LNCAP (cell line): ENCODE data around the gene RUFY1.

Experiments
- TF ChIP-seq, protein P1 (sequence below): fragments of 450-650 bp; IDR thresholded peaks from 2 replicates; pipeline ENCODE4 v1.5.1; 2017; ENCODE audit warnings: mild to moderate bottlenecking

Gene RUFY1

DNA sequence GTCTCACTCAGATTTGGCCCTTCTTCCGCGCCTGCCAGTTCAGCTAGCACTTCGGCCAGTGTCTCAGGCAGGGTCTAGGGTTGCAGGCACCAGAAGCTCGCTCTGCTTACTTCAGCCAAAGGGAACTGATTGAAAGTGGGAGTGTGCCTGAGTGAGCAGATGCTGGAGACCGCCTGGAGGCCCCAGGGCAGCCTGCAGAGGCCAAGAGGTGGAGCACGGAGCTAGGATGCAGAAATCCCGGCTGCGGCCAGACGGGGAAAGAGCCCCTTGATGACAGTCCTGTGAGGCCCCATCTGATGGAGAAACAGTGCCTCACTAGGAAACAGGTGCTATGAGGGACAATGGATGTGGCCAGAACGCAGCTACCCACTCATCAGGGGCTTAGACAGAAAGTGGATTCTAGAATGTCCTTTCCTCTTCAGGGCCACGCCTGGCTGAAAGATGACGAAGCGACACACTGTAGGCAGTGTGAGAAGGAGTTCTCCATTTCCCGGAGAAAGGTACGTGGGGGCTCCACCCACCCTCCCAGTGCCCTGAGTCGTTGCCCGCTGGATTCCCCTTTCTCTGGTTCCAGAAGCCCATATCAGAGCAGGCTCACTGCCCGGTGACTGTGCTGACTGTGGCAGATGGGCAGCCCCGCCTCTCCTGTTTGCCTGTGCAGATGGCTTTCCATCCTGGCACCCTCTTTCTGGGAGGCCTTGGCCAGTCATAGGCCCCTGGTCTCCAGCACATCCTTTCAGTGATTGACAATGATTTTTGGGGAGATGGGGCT, 57.0 kb downstream of the RUFY1 start:
- TF ChIP-seq, protein P1, sequence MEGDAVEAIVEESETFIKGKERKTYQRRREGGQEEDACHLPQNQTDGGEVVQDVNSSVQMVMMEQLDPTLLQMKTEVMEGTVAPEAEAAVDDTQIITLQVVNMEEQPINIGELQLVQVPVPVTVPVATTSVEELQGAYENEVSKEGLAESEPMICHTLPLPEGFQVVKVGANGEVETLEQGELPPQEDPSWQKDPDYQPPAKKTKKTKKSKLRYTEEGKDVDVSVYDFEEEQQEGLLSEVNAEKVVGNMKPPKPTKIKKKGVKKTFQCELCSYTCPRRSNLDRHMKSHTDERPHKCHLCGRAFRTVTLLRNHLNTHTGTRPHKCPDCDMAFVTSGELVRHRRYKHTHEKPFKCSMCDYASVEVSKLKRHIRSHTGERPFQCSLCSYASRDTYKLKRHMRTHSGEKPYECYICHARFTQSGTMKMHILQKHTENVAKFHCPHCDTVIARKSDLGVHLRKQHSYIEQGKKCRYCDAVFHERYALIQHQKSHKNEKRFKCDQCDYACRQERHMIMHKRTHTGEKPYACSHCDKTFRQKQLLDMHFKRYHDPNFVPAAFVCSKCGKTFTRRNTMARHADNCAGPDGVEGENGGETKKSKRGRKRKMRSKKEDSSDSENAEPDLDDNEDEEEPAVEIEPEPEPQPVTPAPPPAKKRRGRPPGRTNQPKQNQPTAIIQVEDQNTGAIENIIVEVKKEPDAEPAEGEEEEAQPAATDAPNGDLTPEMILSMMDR = no peak

DNA sequence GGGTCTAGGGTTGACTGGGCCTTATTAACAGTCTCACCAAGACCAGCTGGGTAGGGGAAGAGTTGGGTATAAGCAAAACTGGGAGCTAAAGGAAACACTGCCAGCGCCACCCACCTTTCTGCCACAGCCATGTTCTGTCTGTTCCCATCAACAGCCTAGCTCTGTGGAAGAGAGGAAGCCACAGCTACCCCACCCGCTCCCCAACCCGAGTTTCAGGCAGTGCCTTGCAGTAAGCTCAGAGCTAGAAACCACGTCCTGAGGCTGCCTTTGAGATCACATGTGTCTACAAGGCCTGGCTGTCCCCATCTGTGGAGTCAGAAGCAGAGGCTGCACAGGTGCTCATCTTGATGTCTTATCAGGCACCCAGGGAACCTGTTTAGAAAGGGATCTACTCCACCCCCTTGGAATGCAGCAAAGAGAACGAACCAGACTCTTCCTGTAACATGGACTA, 57.8 kb downstream of the RUFY1 start:
- TF ChIP-seq, protein P1 = no peak

DNA sequence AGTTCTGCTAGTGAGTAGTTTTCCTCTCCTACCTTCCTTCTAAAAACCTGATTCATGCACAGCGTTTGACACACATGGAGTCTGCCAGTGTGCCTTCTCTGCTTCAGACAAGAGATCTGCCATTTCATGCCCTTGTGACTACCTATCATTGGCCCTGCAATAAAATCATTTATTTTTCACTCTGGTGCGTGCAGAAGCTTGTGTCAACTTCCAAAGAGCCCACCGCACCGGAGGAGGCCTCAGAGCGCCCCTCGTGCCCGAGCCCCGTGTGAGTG, 59.4 kb downstream of the RUFY1 start:
- TF ChIP-seq, protein P1 = no peak

DNA sequence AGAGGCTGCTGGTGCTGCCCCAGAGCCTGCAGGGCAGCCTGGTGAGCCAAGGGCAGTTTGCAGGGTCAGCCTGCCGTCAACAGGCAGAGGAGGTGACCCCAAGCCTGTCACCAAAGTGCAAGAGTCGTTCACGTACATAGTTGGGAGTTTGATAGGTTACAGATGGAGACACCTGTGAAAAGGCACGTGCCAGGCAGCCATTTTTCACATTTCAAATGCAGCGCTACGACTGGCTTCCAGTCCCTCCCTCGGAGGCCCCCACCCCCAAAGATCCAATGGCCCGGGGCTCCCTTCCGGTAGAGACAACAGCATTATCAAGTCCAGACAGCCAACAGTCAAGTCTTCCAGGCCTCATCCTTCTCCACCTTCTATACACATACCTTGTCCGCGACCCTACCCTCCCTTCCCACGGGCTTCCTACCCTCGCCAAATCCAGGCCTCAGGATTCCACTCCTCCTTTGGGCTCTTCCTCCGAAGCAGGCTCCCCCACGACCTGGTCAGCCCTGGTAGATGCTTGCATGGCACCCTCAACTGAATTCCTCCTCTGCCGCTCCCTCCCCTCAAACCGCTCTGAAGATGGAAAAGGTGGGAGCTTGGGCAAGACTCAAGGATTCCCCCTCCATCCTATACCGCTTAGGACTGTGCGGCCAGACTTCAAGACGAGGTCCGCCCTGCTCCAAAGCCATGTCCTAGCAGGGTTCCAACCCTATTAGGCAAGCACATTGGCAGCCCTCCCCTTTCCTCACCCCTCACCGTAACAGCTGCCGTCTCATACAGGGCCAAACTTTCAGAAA, 60.0 kb downstream of the RUFY1 start:
- TF ChIP-seq, protein P1 = no peak

DNA sequence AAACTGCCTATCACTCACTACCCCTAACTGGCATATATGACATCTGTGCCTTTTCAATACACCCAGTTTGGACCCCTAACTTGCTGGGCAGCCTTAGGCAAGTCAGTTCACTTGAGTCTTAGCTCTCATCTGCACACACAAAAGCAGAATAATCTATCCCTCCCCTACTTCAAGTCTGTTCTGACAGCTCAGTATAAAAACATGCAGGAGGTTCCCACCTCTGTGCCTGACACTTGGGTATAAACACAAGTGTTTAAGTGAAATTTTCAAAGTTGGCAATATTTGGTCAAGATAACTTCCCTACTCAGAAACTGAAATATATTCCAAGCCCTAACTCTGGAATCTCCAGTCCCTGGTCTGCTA, 60.5 kb downstream of the RUFY1 start:
- TF ChIP-seq, protein P1 = no peak

DNA sequence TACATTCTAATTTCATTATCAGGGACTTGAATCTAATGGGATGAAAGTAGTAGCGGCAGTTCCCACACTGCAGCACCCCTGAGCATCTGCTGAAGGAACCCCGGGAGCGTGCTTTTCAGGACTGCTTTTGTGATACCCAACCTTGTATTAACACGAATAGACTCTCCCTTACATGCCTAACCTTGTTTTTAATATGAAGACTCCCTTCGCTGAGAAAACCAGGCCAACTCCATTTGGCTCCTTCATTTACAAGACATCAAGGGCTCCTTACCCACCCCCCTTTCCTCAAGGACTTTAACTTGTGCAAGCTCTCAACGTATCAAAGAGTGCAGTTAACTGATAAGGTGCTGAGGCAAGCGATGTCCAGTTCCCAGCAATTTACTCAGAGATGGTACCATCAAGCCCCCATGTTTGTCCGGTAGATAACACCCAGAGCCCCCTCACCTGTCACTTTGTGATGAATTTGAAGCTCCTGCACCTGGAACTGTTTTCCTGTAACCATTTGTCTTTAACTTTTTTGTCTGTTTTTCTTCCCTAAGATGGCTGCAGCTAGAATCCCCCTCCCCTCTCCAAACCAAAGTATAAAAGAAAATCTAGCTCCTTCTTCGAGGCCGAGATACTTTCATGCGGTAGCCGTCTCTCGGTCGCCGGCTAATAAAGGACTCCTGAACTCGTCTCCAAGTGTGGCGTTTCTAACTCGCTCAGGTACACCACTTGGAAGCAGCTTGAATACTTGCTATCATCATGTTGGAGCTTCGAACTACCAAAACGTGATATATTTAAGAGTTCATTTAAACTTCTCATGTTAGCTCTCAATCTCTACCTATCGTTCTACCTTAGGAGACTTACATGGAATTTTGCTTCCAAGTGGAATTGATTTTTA, 62.5 kb downstream of the RUFY1 start:
- TF ChIP-seq, protein P1 = no peak

DNA sequence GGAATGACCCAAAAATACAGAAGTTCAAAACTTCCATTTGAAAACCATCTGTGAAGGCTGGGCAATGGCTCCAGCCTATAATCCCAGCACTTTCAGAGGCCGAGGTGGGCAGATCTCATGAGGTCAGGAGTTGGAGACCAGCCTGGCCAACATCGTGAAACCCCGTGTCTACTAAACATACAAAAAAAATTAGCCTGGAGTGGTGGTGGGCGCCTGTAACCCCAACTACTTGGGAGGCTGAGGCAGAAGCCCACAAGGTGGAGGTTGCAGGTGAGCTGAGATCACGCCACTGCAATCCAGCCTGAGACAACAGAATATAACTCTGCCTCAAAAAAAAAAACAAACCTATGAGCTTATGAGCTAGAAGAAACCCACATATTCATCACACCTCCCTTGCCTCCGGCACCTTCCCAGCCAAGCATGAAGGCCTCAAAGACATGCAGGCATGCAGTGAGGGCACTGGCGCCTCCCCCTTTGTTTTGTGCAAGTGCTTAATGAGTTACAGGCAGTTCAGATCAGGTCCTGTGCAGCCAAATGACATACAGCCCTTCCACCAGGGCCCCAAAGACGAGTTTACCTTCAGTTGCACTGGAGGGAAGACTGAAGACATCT, 63.2 kb downstream of the RUFY1 start:
- TF ChIP-seq, protein P1 = no peak
